Measurements from ENCODE around the gene ST3GAL4. TPM values are rescaled to one million over a fixed set of nuclear protein-coding genes. Genes with fewer than 3 reads are reported as not detected.

Gene ST3GAL4
- total RNA-seq, 1 experiment from 2014 or later, result 13.1 TPM

- TF ChIP-seq YY1 (IDR thresholded peaks at IDR 0.05; ENCODE audit: extremely low read depth, insufficient replicate concordance, low read depth, low read length), result no peak
These were observed 55.2 kb downstream of the ST3GAL4 start (continued) for GRCh38 chr11:126410649-126411048.

- Histone ChIP-seq H3K4me2 (ENCODE audit: low read length) (no peak overlapping the region), H3K36me3 (ENCODE audit: control insufficient read depth in 1 of 2, insufficient read depth in 2 of 2, low read length in 2 of 2) (no peaks in the 10 kb centered on the region), H3K79me2 (ENCODE audit: insufficient read depth, low read length) (no peaks in the 10 kb centered on the region), H3K4me3 (replicated peaks in 1 of 2; ENCODE audit: low read depth in 1 of 2, low read length in 2 of 2) (no peak overlapping the region), H3K9me3 (ENCODE audit: control insufficient read depth in 1 of 2, insufficient read depth in 1 of 2, low read depth in 1 of 2, low read length in 2 of 2) (no peaks in the 10 kb centered on the region), H3K9ac (ENCODE audit: low read length) (no peak overlapping the region), H4K20me1 (ENCODE audit: insufficient read depth) (no peaks in the 10 kb centered on the region), H3K27me3 (ENCODE audit: insufficient read depth, low read length) (no peaks in the 10 kb centered on the region), H3K4me1 (ENCODE audit: control insufficient read depth in 1 of 2, insufficient read depth in 2 of 2, low read length in 2 of 2) (no peaks in the 10 kb centered on the region), H3K27ac (ENCODE audit: low read depth, low read length) (no peak overlapping the region), H2AFZ (ENCODE audit: low read depth, low read length, poor library complexity, severe bottlenecking) (no peak overlapping the region), H3K9me2 (ENCODE audit: insufficient read depth) (no peaks in the 10 kb centered on the region)
- TF ChIP-seq ATF3 (IDR thresholded peaks at IDR 0.05), result no peak
- no peak for TF ChIP-seq MAX (IDR thresholded peaks at IDR 0.05)
- TF ChIP-seq RAD21 (IDR thresholded peaks at IDR 0.05; ENCODE audit: low read depth), result no peak
- TF ChIP-seq EZH2phosphoT487 (IDR thresholded peaks at IDR 0.05; ENCODE audit: borderline replicate concordance), result no peak
- no peak for TF ChIP-seq JUND (IDR thresholded peaks at IDR 0.05)
- TF ChIP-seq EGR1 (IDR thresholded peaks at IDR 0.05; ENCODE audit: low read depth), result no peak
- TF ChIP-seq ZNF274 (IDR thresholded peaks at IDR 0.05; ENCODE audit: low read depth, low read length), result no peak
- TF ChIP-seq ELF1 (IDR thresholded peaks at IDR 0.05; ENCODE audit: borderline replicate concordance, low read depth), result no peak
- TF ChIP-seq ZFX (IDR thresholded peaks at IDR 0.05), result no peak
- TF ChIP-seq POLR2A (IDR thresholded peaks at IDR 0.05; ENCODE audit: borderline replicate concordance, extremely low read depth, insufficient read depth, insufficient read length), result no peak
- TF ChIP-seq CBX3 (IDR thresholded peaks at IDR 0.05; ENCODE audit: low read depth), result no peak
- no peak for TF ChIP-seq TCF7L2 (IDR thresholded peaks at IDR 0.05; ENCODE audit: borderline replicate concordance, extremely low read depth, insufficient read depth, insufficient read length)
- no TSS peak for BruUV-seq (replicated peaks)
- CTCF ChIA-PET, result no interaction called here
- RAD21 ChIA-PET (ENCODE audit: low non-redundant PET in 1 of 2, low total read pairs in 2 of 2, uncharacterized antibody in 2 of 2, unreplicated experiment in 2 of 2), result no interaction called here
- POLR2A ChIA-PET, result no interaction called here
- no peak for DNase-seq (ENCODE audit: low read depth, low spot score)
- intact Hi-C loops (cut with micrococcal nuclease), result no loop called here
- no peak for ATAC-seq
These were observed 56.5 kb downstream of the ST3GAL4 start for GRCh38 chr11:126411971-126412381.

Data from HCT116 (cell line).